Esophagus muscularis mucosa (tissue), 4 donors: Measurements from ENCODE around the gene LMX1B.

Experiments used
- CTCF ChIP-seq, 3 experiments: fragments of 200-600 bp in 2 of 3; fragments of 450-650 bp in 1 of 3; sonication (generic) in 2 of 3; IDR thresholded peaks; one replicate each; pipeline ENCODE4 v1.5.1; 2017 to 2019; ENCODE audit warnings: antibody characterized with exemption in 3 of 3, mild to moderate bottlenecking in 2 of 3, moderate library complexity in 1 of 3
- EP300 ChIP-seq: sonication (generic); formaldehyde crosslinking; IDR thresholded peaks from one replicate; pipeline ENCODE4 v1.6.1; 2017; ENCODE audit warnings: antibody characterized with exemption
- POLR2A ChIP-seq: fragments of 450-650 bp; IDR thresholded peaks from one replicate; pipeline ENCODE4 v1.6.1; 2017; ENCODE audit warnings: antibody characterized with exemption, moderate library complexity, mild to moderate bottlenecking, low read depth
- POLR2AphosphoS5 ChIP-seq, 2 donors: sonication (generic); formaldehyde crosslinking; IDR thresholded peaks; one replicate each; pipeline ENCODE4 v1.6.1; 2017; ENCODE audit warnings: antibody characterized with exemption in 2 of 2

GRCh38 chr9:126621919-126622735 lies 8.4 kb downstream of the LMX1B start:
- no peak for TF ChIP-seq POLR2A
- TF ChIP-seq CTCF (IDR thresholded peaks at IDR 0.05), result no peak
- TF ChIP-seq EP300, result no peak
- no peak for TF ChIP-seq POLR2AphosphoS5 (IDR thresholded peaks at IDR 0.05)
